ENCODE measurements around the gene DNAJC17.

DNA sequence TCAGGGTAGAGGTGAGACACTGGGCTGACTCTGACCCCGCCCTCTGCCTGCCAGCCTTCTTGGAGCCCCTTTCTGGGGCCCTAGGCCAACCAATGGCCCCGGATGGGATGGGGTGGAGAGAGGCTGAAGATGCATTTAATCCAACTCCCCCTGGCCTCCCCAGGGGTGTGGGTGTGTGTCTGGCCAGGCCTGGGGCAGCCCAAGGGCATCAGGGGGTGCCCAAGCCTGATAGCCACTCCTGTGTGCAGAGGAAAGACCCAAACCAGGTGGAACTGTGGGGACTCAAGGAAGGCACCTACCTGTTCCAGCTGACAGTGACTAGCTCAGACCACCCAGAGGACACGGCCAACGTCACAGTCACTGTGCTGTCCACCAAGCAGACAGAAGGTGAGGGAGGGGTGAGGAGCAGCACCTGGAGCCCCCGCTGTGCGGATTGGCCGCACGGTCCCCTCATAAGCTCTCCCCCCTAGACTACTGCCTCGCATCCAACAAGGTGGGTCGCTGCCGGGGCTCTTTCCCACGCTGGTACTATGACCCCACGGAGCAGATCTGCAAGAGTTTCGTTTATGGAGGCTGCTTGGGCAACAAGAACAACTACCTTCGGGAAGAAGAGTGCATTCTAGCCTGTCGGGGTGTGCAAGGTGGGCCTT, 46.1 kb upstream of the DNAJC17 start:
- TF ChIP-seq, protein P1, sequence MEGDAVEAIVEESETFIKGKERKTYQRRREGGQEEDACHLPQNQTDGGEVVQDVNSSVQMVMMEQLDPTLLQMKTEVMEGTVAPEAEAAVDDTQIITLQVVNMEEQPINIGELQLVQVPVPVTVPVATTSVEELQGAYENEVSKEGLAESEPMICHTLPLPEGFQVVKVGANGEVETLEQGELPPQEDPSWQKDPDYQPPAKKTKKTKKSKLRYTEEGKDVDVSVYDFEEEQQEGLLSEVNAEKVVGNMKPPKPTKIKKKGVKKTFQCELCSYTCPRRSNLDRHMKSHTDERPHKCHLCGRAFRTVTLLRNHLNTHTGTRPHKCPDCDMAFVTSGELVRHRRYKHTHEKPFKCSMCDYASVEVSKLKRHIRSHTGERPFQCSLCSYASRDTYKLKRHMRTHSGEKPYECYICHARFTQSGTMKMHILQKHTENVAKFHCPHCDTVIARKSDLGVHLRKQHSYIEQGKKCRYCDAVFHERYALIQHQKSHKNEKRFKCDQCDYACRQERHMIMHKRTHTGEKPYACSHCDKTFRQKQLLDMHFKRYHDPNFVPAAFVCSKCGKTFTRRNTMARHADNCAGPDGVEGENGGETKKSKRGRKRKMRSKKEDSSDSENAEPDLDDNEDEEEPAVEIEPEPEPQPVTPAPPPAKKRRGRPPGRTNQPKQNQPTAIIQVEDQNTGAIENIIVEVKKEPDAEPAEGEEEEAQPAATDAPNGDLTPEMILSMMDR (IDR thresholded peaks at IDR 0.05): no peak
- no peak for TF ChIP-seq POLR2A (IDR thresholded peaks at IDR 0.05)
